IMR-90 (cell line): ENCODE measurements around the gene PLGRKT. TPM values are rescaled to one million over a fixed set of nuclear protein-coding genes. Genes with fewer than 3 reads are reported as not detected.

Experiments
- ATAC-seq: fragments of 200-7000 bp; cut with Tn5 transposase; 2 replicates; pipeline ENCODE4 v1.9.1; 2020; ENCODE audit warnings: low read depth, mild to moderate bottlenecking, moderate library complexity
- BruUV-seq: library from RNA; stranded (reverse); fragments of 400-500 nt; replicated peaks from 2 replicates; lab custom pipeline; 2021; lab: Mats Ljungman, UMichigan
- CTCF ChIA-PET: fragments of 300-600 bp; formaldehyde crosslinking; extraction: SDS; loops from one replicate; lab custom pipeline; 2021; ENCODE audit warnings: antibody characterized with exemption; lab: Yijun Ruan, JAX
- POLR2A ChIA-PET: fragments of 300-600 bp; sonication (Branson Sonifier 250); formaldehyde crosslinking; loops from one replicate; lab custom pipeline; 2022; ENCODE audit warnings: antibody characterized with exemption; ENCODE audit not compliant: unreplicated experiment; lab: Charles Lee
- DNase-seq: peaks from one replicate; pipeline ENCODE4 v3.0.0; 2013
- H2AFZ ChIP-seq: replicated peaks from 2 replicates; pipeline ENCODE3; 2013; ENCODE audit warnings: low read length, mild to moderate bottlenecking; ENCODE audit not compliant: poor library complexity
- H2AK5ac ChIP-seq: 2 replicates; pipeline ENCODE4 v1.6.1; 2013; ENCODE audit warnings: low read depth, low read length, inconsistent platforms
- H2AK9ac ChIP-seq: replicated peaks from 2 replicates; pipeline ENCODE3; 2013; ENCODE audit warnings: mild to moderate bottlenecking, low read depth, low read length, moderate library complexity; ENCODE audit not compliant: poor library complexity
- H2BK120ac ChIP-seq: 2 replicates; pipeline ENCODE4 v1.6.1; 2013; ENCODE audit warnings: low read depth, low read length, inconsistent platforms
- H2BK15ac ChIP-seq: 3 replicates; pipeline ENCODE4 v1.6.1; 2013; ENCODE audit warnings: low read depth, low read length, inconsistent platforms
- H2BK20ac ChIP-seq: 2 replicates; pipeline ENCODE4 v1.6.1; 2013; ENCODE audit warnings: low read depth, mild to moderate bottlenecking, inconsistent platforms, low read length, moderate library complexity
- H2BK5ac ChIP-seq: 2 replicates; pipeline ENCODE4 v1.6.1; 2013; ENCODE audit warnings: mild to moderate bottlenecking, low read depth, low read length, inconsistent platforms; ENCODE audit not compliant: poor library complexity, severe bottlenecking
- H3K14ac ChIP-seq: replicated peaks from 2 replicates; pipeline ENCODE4 v1.6.1; 2013; ENCODE audit warnings: low read depth, low read length, inconsistent platforms
- H3K18ac ChIP-seq: 2 replicates; pipeline ENCODE4 v1.6.1; 2013; ENCODE audit warnings: low read depth, low read length, control low read depth
- H3K23ac ChIP-seq: 2 replicates; pipeline ENCODE4 v1.6.1; 2013; ENCODE audit warnings: low read depth, low read length, inconsistent platforms
- H3K27ac ChIP-seq: 2 replicates; pipeline ENCODE4 v1.5.1; 2013; ENCODE audit warnings: mild to moderate bottlenecking, control low read depth, low read length; ENCODE audit not compliant: insufficient read depth
- H3K27me3 ChIP-seq: 2 replicates; pipeline ENCODE4 v1.6.1; 2013; ENCODE audit warnings: low read length; ENCODE audit not compliant: control insufficient read depth, insufficient read depth
- H3K36me3 ChIP-seq: 2 replicates; pipeline ENCODE4 v1.6.1; 2013; ENCODE audit warnings: low read length, mixed read lengths; ENCODE audit not compliant: control insufficient read depth, insufficient read depth
- H3K4ac ChIP-seq: 2 replicates; pipeline ENCODE4 v1.6.1; 2013; ENCODE audit warnings: low read depth, low read length, inconsistent platforms
- H3K4me1 ChIP-seq: 2 replicates; pipeline ENCODE4 v1.6.1; 2013; ENCODE audit warnings: low read length, mixed read lengths; ENCODE audit not compliant: control insufficient read depth, insufficient read depth
- H3K4me2 ChIP-seq: 2 replicates; pipeline ENCODE4 v1.6.1; 2013; ENCODE audit warnings: low read depth, mild to moderate bottlenecking, control low read depth, low read length, moderate library complexity
- H3K4me3 ChIP-seq: 2 replicates; pipeline ENCODE4 v1.5.1; 2013; ENCODE audit warnings: low read depth, mild to moderate bottlenecking, control low read depth, low read length, moderate library complexity; ENCODE audit not compliant: insufficient read depth
- H3K56ac ChIP-seq: 2 replicates; pipeline ENCODE4 v1.6.1; 2013; ENCODE audit warnings: low read length, inconsistent platforms; ENCODE audit not compliant: insufficient read depth; ENCODE audit errors: extremely low read depth
- H3K79me1 ChIP-seq, 2 experiments: 2 replicates each; pipeline ENCODE4 v1.6.1; 2013; ENCODE audit warnings: low read length in 2 of 2, inconsistent platforms in 1 of 2, low read depth in 1 of 2
- H3K9ac ChIP-seq: 2 replicates; pipeline ENCODE4 v1.6.1; 2013; ENCODE audit warnings: low read depth, low read length, control low read depth
- H3K9me1 ChIP-seq: 2 replicates; pipeline ENCODE4 v1.6.1; 2013; ENCODE audit warnings: low read length, inconsistent platforms; ENCODE audit not compliant: insufficient read depth
- H3K9me3 ChIP-seq: 2 replicates; pipeline ENCODE4 v1.6.1; 2013; ENCODE audit warnings: low read length; ENCODE audit not compliant: control insufficient read depth, insufficient read depth
- H4K20me1 ChIP-seq: 2 replicates; pipeline ENCODE4 v1.6.1; 2013; ENCODE audit warnings: low read length, inconsistent platforms; ENCODE audit not compliant: insufficient read depth
- H4K5ac ChIP-seq: 2 replicates; pipeline ENCODE4 v1.6.1; 2013; ENCODE audit warnings: mild to moderate bottlenecking, low read depth, low read length, control low read depth
- H4K8ac ChIP-seq, 2 experiments: 2 replicates each; pipeline ENCODE4 v1.6.1; 2013; ENCODE audit warnings: low read depth in 2 of 2, low read length in 2 of 2, control low read depth in 1 of 2, inconsistent platforms in 1 of 2
- H4K91ac ChIP-seq: 2 replicates; pipeline ENCODE4 v1.6.1; 2013; ENCODE audit warnings: low read depth, low read length, inconsistent platforms; ENCODE audit not compliant: insufficient read depth
- CHD1 ChIP-seq: IDR thresholded peaks from 2 replicates; pipeline ENCODE4 v1.6.1; 2012; ENCODE audit warnings: low read depth, low read length, improper control_type of control experiment
- MAFK ChIP-seq: IDR thresholded peaks from 2 replicates; pipeline ENCODE4 v1.6.1; 2012; ENCODE audit warnings: low read depth, low read length, improper control_type of control experiment
- RAD21 ChIP-seq: IDR thresholded peaks from 2 replicates; pipeline ENCODE4 v1.6.1; 2012; ENCODE audit warnings: low read length, improper control_type of control experiment
- RFX5 ChIP-seq: IDR thresholded peaks from 2 replicates; pipeline ENCODE4 v1.8.0; 2012; ENCODE audit warnings: low read depth, mild to moderate bottlenecking, low read length, moderate library complexity
- SMC3 ChIP-seq: fragments of 150-350 bp; IDR thresholded peaks from 2 replicates; pipeline ENCODE4 v1.6.1; 2016; ENCODE audit warnings: low read depth, mild to moderate bottlenecking, antibody characterized with exemption, low read length, moderate library complexity
- WGBS, 2 experiments: methylation state at CpG; one replicate each; pipeline versions ENCODE4 v1.1.5 to v1.1.7; 2013; ENCODE audit warnings: missing lambda C conversion rate in 2 of 2; ENCODE audit not compliant: insufficient read length in 1 of 2; ENCODE audit errors: extremely low coverage in 2 of 2; 5-methylcytosine and 5-hydroxymethylcytosine counted together
- dilution Hi-C: fragments of 300-500 bp; cut with HindIII; formaldehyde crosslinking; loops from one replicate; pipeline ENCODE4 v1.14.3; 2018; ENCODE audit warnings: low sequenced_read_pairs; ENCODE audit not compliant: unreplicated experiment
- in situ Hi-C: fragments of 300-500 bp; cut with MboI; formaldehyde crosslinking; loops from 3 replicates; pipeline ENCODE4 v1.14.3; 2019; ENCODE audit warnings: low sequenced_read_pairs, inconsistent platforms, mixed read lengths
- intact Hi-C: fragments of 100-400 bp; cut with micrococcal nuclease; formaldehyde crosslinking; loops from 2 replicates; pipeline ENCODE4 v1.10.0; 2022
- polyA plus RNA-seq, 3 experiments: library from polyadenylated mRNA; depleted of rRNA; stranded (reverse); fragments of >200 nt; gene quantifications; 2 replicates each; pipeline ENCODE4 v1.2.3, GENCODE V29; 2012; ENCODE audit warnings: low replicate concordance in 1 of 3
- total RNA-seq: library from RNA; depleted of rRNA; stranded (reverse); fragments of >200 nt; gene quantifications from 2 replicates; pipeline ENCODE4 v1.2.3, GENCODE V29; 2012
- TF ChIP-seq, protein P1 (sequence below): fragments of 150-350 bp; IDR thresholded peaks from 2 replicates; pipeline ENCODE4 v1.6.1; 2017; ENCODE audit warnings: mild to moderate bottlenecking, antibody characterized with exemption, low read length, low read depth
- TF ChIP-seq, protein P2 (sequence below): fragments of 150-350 bp; IDR thresholded peaks from 2 replicates; pipeline ENCODE4 v1.6.1; 2016; ENCODE audit warnings: low read depth, mild to moderate bottlenecking, low read length, moderate library complexity, borderline replicate concordance
- TF ChIP-seq, protein P3 (sequence below): conservative IDR thresholded peaks from 2 replicates; pipeline ENCODE4 v1.5.1; 2012; ENCODE audit warnings: mild to moderate bottlenecking, low read depth, low read length, improper control_type of control experiment

PLGRKT gene
- total and polyA plus RNA-seq, 2 of the 4 experiments (the other 2 are of a cell fraction), result 10.8 to 12.7 TPM

DNA sequence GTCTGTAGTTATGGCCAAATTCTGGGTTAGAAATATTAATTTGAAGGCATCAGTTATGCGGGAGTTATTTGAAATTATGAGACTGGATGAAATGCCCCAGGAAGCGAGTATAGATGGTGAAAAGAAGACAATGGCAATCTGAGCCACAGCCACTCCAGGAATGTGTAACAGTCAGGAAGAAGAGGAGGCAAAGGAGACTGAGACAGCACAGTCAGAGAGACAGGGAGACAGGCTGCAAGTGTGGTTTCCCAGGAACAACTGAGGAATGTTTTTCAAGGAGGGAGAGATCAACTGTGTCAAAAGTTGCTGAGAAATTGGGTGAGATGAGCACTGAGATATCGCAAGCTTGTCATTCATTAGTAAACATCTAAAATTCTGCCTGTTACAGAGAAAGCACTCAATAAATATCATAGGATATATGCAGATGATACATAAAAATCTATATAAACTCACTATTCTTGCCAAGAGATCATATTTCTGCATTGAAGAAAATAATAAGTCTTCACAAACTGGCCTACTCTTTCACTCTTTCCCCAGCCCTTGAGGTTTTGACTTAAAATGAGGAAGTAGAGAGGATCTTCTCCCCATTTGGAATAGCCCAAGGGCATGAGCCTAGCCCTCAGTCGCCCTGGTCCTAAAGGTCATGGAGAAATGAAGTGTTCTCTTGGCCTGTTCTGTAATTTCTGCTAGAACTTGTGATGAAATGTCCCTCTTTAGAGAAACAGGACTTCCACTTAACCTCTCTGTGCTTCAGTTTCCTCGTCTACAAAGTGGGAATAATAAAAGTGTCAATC lies 49.5 kb downstream of the PLGRKT start:
- Histone ChIP-seq H3K23ac (no peak overlapping the region; the same call in 1 of the 2 replicates), H3K18ac (no peak overlapping the region), H3K36me3 (no peaks in the 10 kb centered on the region), H4K91ac (no peak overlapping the region), H2BK20ac (0 out of 2 replicates have a peak overlapping the region, but pooled peaks have one; percentile 5), H3K9ac (no peak overlapping the region), H4K8ac (no peak overlapping the region), H2BK5ac (no peak overlapping the region), H3K27ac (no peak overlapping the region), H3K4ac (no peak overlapping the region), H2AFZ (no peak overlapping the region), H3K4me2 (no peak overlapping the region), H3K79me1 (no peaks in the 10 kb centered on the region), H2AK5ac (no peak overlapping the region), H2AK9ac (no peak overlapping the region), H3K4me1 (peaks cover 6% of the 10 kb centered on the region), H4K5ac (no peak overlapping the region), H2BK15ac (no peak overlapping the region), H3K27me3 (no peaks in the 10 kb centered on the region), H3K9me1 (no peaks in the 10 kb centered on the region; the same call in 1 of the 2 replicates), H3K14ac (no peak overlapping the region), H2BK120ac (no peak overlapping the region), H3K4me3 (no peak overlapping the region), H3K9me3 (no peaks in the 10 kb centered on the region), H4K20me1 (no peaks in the 10 kb centered on the region), H3K56ac (no peak overlapping the region)
- POLR2A ChIA-PET, result no interaction called here
- peak; percentile 47 for DNase-seq
- ATAC-seq, result peak; percentile 63
- WGBS, 2 experiments, result 63% methylated on average over 2 of the region's 5 CpGs; no CpG with 5 or more reads in 1 of the 2 experiments
- CTCF ChIA-PET, result no interaction called here
- BruUV-seq, result no TSS peak
- dilution Hi-C loops, result no loop called here
- in situ Hi-C loops, result no loop called here
- intact Hi-C loops, result no loop called here
- TF ChIP-seq, protein P1, sequence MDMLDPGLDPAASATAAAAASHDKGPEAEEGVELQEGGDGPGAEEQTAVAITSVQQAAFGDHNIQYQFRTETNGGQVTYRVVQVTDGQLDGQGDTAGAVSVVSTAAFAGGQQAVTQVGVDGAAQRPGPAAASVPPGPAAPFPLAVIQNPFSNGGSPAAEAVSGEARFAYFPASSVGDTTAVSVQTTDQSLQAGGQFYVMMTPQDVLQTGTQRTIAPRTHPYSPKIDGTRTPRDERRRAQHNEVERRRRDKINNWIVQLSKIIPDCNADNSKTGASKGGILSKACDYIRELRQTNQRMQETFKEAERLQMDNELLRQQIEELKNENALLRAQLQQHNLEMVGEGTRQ, result no peak
- TF ChIP-seq RFX5 (no peak), MAFK (no peak), SMC3 (no peak), RAD21 (no peak), CHD1 (no peak)
- TF ChIP-seq, protein P2, sequence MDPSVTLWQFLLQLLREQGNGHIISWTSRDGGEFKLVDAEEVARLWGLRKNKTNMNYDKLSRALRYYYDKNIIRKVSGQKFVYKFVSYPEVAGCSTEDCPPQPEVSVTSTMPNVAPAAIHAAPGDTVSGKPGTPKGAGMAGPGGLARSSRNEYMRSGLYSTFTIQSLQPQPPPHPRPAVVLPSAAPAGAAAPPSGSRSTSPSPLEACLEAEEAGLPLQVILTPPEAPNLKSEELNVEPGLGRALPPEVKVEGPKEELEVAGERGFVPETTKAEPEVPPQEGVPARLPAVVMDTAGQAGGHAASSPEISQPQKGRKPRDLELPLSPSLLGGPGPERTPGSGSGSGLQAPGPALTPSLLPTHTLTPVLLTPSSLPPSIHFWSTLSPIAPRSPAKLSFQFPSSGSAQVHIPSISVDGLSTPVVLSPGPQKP, result no peak
- TF ChIP-seq, protein P3, sequence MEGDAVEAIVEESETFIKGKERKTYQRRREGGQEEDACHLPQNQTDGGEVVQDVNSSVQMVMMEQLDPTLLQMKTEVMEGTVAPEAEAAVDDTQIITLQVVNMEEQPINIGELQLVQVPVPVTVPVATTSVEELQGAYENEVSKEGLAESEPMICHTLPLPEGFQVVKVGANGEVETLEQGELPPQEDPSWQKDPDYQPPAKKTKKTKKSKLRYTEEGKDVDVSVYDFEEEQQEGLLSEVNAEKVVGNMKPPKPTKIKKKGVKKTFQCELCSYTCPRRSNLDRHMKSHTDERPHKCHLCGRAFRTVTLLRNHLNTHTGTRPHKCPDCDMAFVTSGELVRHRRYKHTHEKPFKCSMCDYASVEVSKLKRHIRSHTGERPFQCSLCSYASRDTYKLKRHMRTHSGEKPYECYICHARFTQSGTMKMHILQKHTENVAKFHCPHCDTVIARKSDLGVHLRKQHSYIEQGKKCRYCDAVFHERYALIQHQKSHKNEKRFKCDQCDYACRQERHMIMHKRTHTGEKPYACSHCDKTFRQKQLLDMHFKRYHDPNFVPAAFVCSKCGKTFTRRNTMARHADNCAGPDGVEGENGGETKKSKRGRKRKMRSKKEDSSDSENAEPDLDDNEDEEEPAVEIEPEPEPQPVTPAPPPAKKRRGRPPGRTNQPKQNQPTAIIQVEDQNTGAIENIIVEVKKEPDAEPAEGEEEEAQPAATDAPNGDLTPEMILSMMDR, result no peak
